Measurements from ENCODE around the gene IRF2BP2.

IRF2BP2 gene

DNA sequence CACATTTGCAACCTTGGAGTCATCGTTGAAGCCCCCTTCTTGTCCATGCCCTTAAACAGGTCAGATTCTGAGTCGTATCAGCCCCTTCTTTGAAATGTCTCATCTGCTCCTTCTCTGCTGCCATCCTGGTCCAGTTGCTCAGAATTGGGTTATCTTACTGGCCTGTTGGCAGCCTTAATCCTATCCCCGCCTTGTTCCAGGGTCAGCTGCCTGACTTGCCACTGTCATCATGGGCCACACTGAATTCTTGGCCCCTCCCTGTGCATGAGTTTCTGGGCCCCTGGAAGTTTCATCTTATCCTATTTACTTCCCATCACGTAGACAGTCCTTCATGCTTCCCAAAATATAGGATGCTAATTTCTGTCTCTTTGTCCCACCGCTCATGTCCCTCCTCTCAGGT lies 23.7 kb downstream of the IRF2BP2 start:
- H3F3A ChIP-seq (ENCODE audit: insufficient read depth), result no peaks in the 10 kb centered on the region
- no peaks in the 10 kb centered on the region for H4K20me1 ChIP-seq (ENCODE audit: low read depth, low read length)
- no peaks in the 10 kb centered on the region for H3K36me3 ChIP-seq (ENCODE audit: low read length)
- H2AFZ ChIP-seq (ENCODE audit: low read depth, low read length, severe bottlenecking), result no peak overlapping the region
- no peak for TF ChIP-seq CTCF (IDR thresholded peaks at IDR 0.05; ENCODE audit: insufficient read depth, low read length, poor library complexity, severe bottlenecking)
- TF ChIP-seq EZH2phosphoT487 (conservative IDR thresholded peaks at IDR 0.05; ENCODE audit: low read length), result no peak
- H3K79me2 ChIP-seq (ENCODE audit: insufficient read depth, low read length), result no peaks in the 10 kb centered on the region
- H3K9me2 ChIP-seq (replicated peaks; ENCODE audit: insufficient read depth, low read length), result no peaks in the 10 kb centered on the region
- H3K9ac ChIP-seq (ENCODE audit: low read length), result no peak overlapping the region
- no peak overlapping the region for H3K4me3 ChIP-seq (ENCODE audit: insufficient read depth, low read length, poor library complexity, severe bottlenecking)
- H3K9me3 ChIP-seq (ENCODE audit: insufficient read depth, low read length), result peaks cover 2% of the 10 kb centered on the region; the same call in 1 of the 2 replicates
- no peak overlapping the region for H3K27ac ChIP-seq (ENCODE audit: low read depth, low read length)
- no peaks in the 10 kb centered on the region for H3K27me3 ChIP-seq (ENCODE audit: low read length)
- no peak overlapping the region for H3K4me2 ChIP-seq (ENCODE audit: low read depth, low read length, poor library complexity, severe bottlenecking)

- Histone ChIP-seq H3K4me3 (ENCODE audit: insufficient read depth, low read length, poor library complexity, severe bottlenecking) (no peak overlapping the region), H3K9me3 (ENCODE audit: insufficient read depth, low read length) (peaks cover 3% of the 10 kb centered on the region; the same call in 1 of the 2 replicates), H3K27me3 (ENCODE audit: low read length) (no peaks in the 10 kb centered on the region), H3K4me2 (ENCODE audit: low read depth, low read length, poor library complexity, severe bottlenecking) (no peak overlapping the region), H3K36me3 (ENCODE audit: low read length) (no peaks in the 10 kb centered on the region), H3K79me2 (ENCODE audit: insufficient read depth, low read length) (no peaks in the 10 kb centered on the region), H3K27ac (ENCODE audit: low read depth, low read length) (no peak overlapping the region), H4K20me1 (ENCODE audit: low read depth, low read length) (no peaks in the 10 kb centered on the region), H3F3A (ENCODE audit: insufficient read depth) (no peaks in the 10 kb centered on the region), H3K9ac (ENCODE audit: low read length) (no peak overlapping the region), H3K9me2 (replicated peaks; ENCODE audit: insufficient read depth, low read length) (no peaks in the 10 kb centered on the region), H2AFZ (ENCODE audit: low read depth, low read length, severe bottlenecking) (no peak overlapping the region)
- TF ChIP-seq EZH2phosphoT487 (conservative IDR thresholded peaks at IDR 0.05; ENCODE audit: low read length) (no peak), CTCF (IDR thresholded peaks at IDR 0.05; ENCODE audit: insufficient read depth, low read length, poor library complexity, severe bottlenecking) (no peak)
Observed at GRCh38 chr1:234585330-234586055, 24.5 kb downstream of the IRF2BP2 start.

GRCh38 chr1:234584926-234585325 lies 25.1 kb downstream of the IRF2BP2 start:
- Histone ChIP-seq H3K27me3 (ENCODE audit: low read length) (no peaks in the 10 kb centered on the region), H3K9ac (ENCODE audit: low read length) (no peak overlapping the region), H3K4me3 (ENCODE audit: insufficient read depth, low read length, poor library complexity, severe bottlenecking) (no peak overlapping the region), H2AFZ (ENCODE audit: low read depth, low read length, severe bottlenecking) (no peak overlapping the region), H4K20me1 (ENCODE audit: low read depth, low read length) (no peaks in the 10 kb centered on the region), H3K4me2 (ENCODE audit: low read depth, low read length, poor library complexity, severe bottlenecking) (no peak overlapping the region), H3K27ac (ENCODE audit: low read depth, low read length) (no peak overlapping the region), H3K79me2 (ENCODE audit: insufficient read depth, low read length) (no peaks in the 10 kb centered on the region), H3F3A (ENCODE audit: insufficient read depth) (no peaks in the 10 kb centered on the region), H3K9me2 (replicated peaks; ENCODE audit: insufficient read depth, low read length) (no peaks in the 10 kb centered on the region), H3K9me3 (ENCODE audit: insufficient read depth, low read length) (peaks cover 3% of the 10 kb centered on the region; the same call in 1 of the 2 replicates), H3K36me3 (ENCODE audit: low read length) (no peaks in the 10 kb centered on the region)
- TF ChIP-seq EZH2phosphoT487 (conservative IDR thresholded peaks at IDR 0.05; ENCODE audit: low read length), result no peak
- no peak for TF ChIP-seq CTCF (IDR thresholded peaks at IDR 0.05; ENCODE audit: insufficient read depth, low read length, poor library complexity, severe bottlenecking)
